Astrocyte (in vitro differentiated cells and primary cell): Measurements from ENCODE around the gene BTNL9.

Source experiments
- EZH2 ChIP-seq: IDR thresholded peaks from 2 replicates; pipeline ENCODE4 v1.6.1; 2012; ENCODE audit warnings: mild to moderate bottlenecking, low read length, inconsistent platforms; ENCODE audit not compliant: insufficient read depth
- TF ChIP-seq, protein P1 (sequence below): IDR thresholded peaks from 2 replicates; pipeline ENCODE4 v1.5.1; 2011; ENCODE audit warnings: low read depth, mild to moderate bottlenecking, inconsistent platforms, low read length, moderate library complexity; ENCODE audit not compliant: insufficient read depth

DNA sequence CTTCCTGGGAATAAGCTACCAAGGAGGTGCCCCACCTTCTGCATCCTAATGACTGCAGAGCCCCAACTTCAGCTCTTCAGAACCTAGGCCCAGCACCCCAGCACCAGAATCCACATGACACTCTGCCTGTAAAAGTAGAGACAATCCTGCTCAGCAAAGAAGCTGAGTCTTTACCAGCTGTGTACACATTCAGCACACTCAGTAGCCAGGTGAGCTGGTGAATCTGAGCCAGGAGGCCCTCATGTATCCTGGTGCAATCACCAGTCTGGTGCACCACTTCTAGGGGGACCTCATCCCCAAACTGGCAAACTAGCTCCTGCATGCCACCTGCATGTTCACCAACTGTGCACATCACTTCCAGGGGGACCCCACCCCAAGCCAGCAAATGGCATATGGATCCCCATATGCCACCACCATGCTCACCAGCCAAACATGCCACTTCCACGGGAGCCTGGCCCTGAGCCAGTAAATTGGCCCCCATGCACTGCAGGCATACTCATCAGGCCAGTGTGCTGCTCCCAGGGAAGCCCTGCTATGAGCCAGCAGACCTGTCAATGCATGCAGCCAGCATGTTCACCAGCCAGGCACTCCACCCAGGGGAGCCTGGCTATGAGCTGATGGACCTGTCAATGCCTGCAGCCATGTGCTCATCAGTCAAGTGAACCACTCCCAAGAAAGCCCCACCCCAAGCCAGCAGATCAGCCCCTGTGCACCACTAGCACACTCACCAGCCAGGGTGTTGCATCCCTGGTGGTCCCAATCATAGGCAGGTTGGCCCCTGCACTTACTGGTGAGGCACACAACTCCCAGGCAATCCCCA lies 15.6 kb upstream of the BTNL9 start:
- TF ChIP-seq, protein P1, sequence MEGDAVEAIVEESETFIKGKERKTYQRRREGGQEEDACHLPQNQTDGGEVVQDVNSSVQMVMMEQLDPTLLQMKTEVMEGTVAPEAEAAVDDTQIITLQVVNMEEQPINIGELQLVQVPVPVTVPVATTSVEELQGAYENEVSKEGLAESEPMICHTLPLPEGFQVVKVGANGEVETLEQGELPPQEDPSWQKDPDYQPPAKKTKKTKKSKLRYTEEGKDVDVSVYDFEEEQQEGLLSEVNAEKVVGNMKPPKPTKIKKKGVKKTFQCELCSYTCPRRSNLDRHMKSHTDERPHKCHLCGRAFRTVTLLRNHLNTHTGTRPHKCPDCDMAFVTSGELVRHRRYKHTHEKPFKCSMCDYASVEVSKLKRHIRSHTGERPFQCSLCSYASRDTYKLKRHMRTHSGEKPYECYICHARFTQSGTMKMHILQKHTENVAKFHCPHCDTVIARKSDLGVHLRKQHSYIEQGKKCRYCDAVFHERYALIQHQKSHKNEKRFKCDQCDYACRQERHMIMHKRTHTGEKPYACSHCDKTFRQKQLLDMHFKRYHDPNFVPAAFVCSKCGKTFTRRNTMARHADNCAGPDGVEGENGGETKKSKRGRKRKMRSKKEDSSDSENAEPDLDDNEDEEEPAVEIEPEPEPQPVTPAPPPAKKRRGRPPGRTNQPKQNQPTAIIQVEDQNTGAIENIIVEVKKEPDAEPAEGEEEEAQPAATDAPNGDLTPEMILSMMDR: no peak
- no peak for TF ChIP-seq EZH2
